GM12874 (cell line): ENCODE data around the gene COL28A1.

Experiments used
- TF ChIP-seq, protein P1 (sequence below): IDR thresholded peaks from 2 replicates; pipeline ENCODE4 v1.5.1; 2011; ENCODE audit warnings: low read depth, mild to moderate bottlenecking, control low read depth, low read length, moderate library complexity; ENCODE audit not compliant: insufficient read depth

COL28A1 gene

GRCh38 chr7:7527047-7527446, 8.6 kb downstream of the COL28A1 start:
- TF ChIP-seq, protein P1, sequence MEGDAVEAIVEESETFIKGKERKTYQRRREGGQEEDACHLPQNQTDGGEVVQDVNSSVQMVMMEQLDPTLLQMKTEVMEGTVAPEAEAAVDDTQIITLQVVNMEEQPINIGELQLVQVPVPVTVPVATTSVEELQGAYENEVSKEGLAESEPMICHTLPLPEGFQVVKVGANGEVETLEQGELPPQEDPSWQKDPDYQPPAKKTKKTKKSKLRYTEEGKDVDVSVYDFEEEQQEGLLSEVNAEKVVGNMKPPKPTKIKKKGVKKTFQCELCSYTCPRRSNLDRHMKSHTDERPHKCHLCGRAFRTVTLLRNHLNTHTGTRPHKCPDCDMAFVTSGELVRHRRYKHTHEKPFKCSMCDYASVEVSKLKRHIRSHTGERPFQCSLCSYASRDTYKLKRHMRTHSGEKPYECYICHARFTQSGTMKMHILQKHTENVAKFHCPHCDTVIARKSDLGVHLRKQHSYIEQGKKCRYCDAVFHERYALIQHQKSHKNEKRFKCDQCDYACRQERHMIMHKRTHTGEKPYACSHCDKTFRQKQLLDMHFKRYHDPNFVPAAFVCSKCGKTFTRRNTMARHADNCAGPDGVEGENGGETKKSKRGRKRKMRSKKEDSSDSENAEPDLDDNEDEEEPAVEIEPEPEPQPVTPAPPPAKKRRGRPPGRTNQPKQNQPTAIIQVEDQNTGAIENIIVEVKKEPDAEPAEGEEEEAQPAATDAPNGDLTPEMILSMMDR: no peak

- TF ChIP-seq, protein P1: no peak
Observed at GRCh38 chr7:7526006-7526405, 9.7 kb downstream of the COL28A1 start.

GRCh38 chr7:7524121-7524520, 11.6 kb downstream of the COL28A1 start:
- TF ChIP-seq, protein P1: no peak

- TF ChIP-seq, protein P1: no peak
Observed at GRCh38 chr7:7522421-7522820, 13.3 kb downstream of the COL28A1 start.

DNA sequence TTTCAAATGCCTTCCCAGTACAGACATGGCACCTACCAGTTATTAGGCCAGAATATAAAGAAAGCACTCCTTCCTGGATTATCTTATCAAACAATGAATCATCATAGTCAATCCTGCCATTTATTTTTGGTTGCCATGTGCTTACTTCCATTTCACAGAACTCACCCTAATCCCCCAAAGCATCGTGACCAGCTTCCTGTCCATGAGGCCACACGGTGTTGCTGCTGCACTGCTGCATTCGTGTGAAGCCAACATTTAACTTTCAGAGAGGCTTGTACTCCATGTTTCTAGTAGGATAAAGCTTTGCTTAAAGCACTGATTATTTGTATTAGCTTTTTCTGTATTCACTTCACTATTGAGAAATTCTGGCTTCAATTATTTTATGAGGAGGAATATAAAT, 14.4 kb downstream of the COL28A1 start:
- TF ChIP-seq, protein P1: no peak

DNA sequence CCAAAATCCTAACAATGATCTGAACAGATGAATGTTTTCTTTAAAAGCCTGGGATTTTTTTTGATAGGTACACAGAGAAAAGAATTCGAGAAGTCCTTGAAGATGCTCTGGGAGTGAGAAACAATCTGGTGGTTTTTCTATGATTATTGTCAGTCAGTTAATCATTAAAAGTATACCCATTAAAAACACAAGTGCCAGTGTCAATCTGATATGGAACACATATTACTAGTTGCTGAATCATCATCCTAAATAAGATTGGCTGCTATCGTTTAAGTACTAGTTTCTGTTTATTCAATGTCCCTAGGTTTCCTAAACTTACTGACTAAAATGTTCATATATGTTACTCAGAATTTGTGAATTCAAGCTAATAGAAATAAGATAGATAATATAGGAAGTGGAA, 16.1 kb downstream of the COL28A1 start:
- TF ChIP-seq, protein P1: no peak

- TF ChIP-seq, protein P1: no peak
Observed at GRCh38 chr7:7519056-7519455, 16.6 kb downstream of the COL28A1 start.

GRCh38 chr7:7517754-7518153, 17.9 kb downstream of the COL28A1 start:
- TF ChIP-seq, protein P1: no peak
